DND-41 (cell line): ENCODE data around the gene NUDT19.
"Not testable (repeated sequence)": the region's sequence is repeated elsewhere in the genome, so short reads cannot be mapped to it uniquely, and the experiment has no call there.

Experiments
- EZH2 ChIP-seq: IDR thresholded peaks from 3 replicates; pipeline ENCODE4 v1.6.1; 2012; ENCODE audit warnings: borderline replicate concordance, low read depth, mild to moderate bottlenecking, moderate library complexity, low read length, inconsistent platforms; ENCODE audit not compliant: severe bottlenecking
- TF ChIP-seq, protein P1 (sequence below): IDR thresholded peaks from 2 replicates; pipeline ENCODE4 v1.5.1; 2012; ENCODE audit warnings: borderline replicate concordance, low read length, moderate library complexity, mild to moderate bottlenecking; ENCODE audit not compliant: poor library complexity, severe bottlenecking; ENCODE audit errors: extremely low read depth

DNA sequence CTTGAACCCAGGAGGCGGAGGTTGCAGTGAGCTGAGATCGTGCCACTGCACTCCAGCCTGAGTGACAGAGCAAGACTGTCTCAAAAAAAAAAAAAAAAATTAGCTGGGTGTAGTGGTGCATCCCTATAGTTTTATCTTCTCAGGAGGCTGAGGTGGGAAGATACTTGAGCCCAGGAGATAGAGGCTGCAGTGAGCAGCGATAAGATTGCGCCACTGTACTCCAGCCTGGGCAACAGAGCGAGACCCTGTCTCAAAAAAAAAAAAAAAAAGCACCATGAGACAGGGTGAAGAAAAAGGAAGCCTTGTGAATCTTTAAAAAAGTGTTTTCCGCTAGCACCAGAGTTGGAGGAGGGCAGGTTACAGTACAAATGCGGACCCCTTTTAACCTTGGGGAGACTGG, 24.6 kb downstream of the NUDT19 start:
- TF ChIP-seq EZH2 = not testable (repeated sequence)
- TF ChIP-seq, protein P1, sequence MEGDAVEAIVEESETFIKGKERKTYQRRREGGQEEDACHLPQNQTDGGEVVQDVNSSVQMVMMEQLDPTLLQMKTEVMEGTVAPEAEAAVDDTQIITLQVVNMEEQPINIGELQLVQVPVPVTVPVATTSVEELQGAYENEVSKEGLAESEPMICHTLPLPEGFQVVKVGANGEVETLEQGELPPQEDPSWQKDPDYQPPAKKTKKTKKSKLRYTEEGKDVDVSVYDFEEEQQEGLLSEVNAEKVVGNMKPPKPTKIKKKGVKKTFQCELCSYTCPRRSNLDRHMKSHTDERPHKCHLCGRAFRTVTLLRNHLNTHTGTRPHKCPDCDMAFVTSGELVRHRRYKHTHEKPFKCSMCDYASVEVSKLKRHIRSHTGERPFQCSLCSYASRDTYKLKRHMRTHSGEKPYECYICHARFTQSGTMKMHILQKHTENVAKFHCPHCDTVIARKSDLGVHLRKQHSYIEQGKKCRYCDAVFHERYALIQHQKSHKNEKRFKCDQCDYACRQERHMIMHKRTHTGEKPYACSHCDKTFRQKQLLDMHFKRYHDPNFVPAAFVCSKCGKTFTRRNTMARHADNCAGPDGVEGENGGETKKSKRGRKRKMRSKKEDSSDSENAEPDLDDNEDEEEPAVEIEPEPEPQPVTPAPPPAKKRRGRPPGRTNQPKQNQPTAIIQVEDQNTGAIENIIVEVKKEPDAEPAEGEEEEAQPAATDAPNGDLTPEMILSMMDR = not testable (repeated sequence)
